GM18526 (cell line): Measurements from ENCODE around the gene TMEM209.

Experiments used
- POLR2A ChIP-seq: IDR thresholded peaks from 3 replicates; pipeline ENCODE4 v1.6.1; 2011; ENCODE audit not compliant: insufficient read length; ENCODE audit errors: extremely low read depth

The TMEM209 gene

DNA sequence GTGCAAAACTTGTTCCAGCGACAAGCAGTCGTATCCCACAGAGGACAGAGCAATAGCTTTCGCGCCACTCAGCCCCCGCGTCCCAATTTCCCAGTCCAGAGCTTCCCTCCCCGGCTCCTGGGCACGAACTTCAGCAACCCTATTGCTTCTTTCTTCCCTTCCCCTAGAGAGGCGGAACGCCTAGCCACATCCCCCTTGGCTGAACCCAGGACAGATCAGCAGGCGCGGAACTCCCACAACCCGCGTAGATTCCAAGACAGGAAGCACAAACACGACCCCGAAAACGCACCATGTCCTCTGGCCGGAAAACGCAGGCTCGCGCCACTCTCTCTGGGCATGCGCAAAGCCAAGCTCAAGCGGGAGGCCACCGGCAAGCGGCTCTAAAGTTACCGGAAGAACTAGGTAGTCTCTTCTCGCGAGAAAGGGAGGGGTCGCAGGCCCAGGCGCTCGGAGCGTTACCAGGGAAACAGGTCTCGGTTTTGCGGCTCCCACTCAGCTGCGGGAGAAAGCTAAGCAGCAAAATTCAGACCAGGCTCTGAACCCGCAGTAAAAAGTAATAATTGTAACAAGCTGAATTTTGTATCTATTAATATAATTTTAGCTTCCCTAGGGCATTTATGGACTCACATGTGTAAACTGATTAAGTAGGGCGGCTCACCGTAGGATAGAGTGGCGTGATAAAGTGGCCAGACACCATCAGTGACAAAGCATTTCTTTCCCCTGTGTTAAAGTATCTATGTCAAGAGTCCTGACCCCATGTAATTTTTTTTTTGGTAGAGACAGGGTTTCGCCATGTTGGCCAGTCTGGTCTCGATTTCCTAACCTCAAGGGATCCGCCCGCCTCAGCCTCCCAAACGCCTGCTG is at the start of gene TMEM209:
TSS of gene TMEM209 (minus strand) at position 323 of the 864 bp plus-strand sequence. CDS start at position 292, 31 bp downstream.
- TF ChIP-seq POLR2A, result peak; percentile 97

- no peak for TF ChIP-seq POLR2A
Observed at GRCh38 chr7:130254555-130254954, 49.3 kb upstream of the TMEM209 start.

DNA sequence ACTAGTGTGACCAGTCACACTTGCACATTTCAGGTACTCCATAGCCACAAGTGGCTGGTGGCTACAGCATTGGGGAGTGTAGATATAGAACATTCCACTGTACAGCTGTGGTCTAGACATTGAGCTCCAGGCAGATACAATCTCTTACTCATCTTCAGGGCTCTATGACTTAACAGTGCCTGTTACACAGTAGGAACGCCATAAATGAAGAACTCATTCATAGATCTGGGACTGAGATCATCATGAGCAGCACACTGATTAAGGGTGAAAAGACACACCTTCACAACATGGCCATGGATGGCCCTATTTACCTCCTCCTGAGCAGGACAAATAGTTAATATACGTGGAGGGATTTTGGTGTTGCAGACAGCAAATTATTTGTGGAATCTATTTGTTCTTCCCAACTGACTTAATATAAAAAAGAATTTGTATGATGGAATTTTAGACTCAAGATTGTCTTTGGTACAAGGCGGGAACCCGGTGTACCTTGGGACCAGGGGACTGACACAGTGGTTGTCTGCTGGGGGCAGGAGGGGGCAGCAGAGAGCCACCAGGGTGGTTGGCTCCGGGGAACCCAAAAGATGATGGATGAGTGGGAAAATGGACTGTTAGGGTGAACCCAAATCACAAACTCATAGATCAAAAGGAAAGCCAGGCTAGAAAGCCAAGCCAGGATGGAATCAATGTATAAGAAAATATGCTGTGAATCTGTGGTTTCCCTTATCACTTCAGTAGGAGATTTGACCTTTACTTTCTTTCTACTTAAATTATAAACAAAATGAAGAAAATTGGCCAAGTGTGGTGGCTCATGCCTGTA is 37.2 kb upstream of the TMEM209 start:
- no peak for TF ChIP-seq POLR2A

DNA sequence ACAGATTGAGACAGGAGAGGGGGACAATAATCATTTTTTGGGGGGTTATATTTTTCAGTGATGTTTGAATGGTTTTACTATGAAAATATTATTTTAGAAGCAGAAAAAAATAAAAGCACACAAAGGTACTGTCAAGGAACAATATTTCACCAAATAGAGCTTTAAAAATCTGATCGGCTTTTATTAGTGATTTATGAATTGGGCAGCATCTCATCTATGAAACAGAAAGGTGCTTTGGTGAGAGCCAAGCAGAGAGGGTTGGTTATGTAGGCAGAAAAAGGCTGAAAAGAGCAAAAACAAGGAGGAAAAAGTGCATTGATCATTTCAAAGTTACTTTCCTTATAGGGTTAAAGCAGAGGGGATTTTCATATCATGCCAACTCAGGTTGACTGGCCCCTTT is 35.0 kb upstream of the TMEM209 start:
- no peak for TF ChIP-seq POLR2A

DNA sequence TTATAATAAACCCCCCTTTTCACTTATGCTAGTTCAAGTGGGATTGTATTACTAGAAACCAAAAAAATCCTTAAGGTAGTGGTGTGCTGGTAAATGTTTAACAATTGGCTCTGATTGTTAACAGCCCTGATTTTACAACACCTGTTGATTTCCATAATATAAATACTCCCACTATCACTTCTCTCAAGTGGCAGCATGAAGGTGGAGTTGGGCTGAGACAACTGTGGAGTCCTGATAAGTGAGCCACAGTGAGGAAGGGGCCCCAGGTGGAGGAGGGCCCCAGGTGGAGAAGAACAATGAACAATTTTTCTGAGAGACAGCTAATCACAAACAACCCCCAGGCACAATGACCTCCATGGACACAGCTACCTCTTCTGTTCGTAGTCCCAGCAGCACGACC is 28.9 kb upstream of the TMEM209 start:
- no peak for TF ChIP-seq POLR2A

GRCh38 chr7:130232209-130232608 is 27.0 kb upstream of the TMEM209 start:
- TF ChIP-seq POLR2A, result no peak

DNA sequence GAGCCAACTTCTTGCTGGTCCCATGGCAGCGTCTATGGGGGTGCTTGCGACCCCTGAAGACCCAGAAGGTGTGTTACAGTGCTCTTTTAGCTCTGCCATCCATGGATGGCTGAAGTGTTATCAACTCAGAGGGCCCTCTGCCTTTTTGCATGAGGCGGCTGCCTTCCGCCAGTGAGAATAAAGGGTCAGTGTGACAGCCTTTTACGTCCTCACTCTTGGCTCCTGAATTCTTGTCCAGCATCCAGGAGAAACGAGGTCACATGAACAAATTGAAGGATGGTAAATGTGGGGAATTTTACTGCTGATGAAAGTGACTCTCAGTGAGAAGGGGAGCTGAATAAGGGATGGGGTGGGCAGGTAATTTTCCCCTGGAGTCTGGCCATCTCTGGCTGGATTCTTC is 26.6 kb upstream of the TMEM209 start:
- no peak for TF ChIP-seq POLR2A

DNA sequence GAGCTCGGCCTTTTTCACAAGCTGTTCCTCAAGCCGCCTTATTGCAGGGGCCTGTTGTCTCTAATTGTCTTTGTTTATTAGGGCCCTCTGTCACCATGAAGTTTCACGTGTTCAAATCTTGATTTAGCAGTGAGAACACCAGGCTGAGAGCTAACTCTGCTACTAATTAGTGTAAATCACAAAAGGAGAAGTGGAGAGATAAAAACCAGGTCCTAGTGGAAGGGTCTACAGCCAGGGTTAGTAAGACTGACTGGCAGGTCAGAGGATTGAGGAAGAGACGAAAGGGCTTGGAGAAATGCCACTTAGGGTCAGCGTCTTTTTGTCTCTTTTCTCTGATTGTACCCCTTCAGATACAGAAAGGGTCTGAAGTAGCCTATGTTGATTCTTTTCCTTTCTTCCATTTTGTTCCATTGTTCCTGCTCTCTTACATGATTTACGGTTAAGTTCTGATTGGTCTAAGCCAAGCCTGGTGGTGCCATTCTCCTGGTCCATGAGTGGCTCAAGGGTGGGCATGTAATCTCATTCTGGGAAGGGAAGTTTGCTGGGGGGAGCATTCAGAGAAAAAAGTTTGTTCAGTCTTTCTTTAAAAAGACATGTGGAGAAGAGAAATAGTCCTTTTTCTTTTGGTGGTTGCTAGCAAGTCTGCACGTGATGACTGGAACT is 23.8 kb upstream of the TMEM209 start:
- TF ChIP-seq POLR2A, result no peak

DNA sequence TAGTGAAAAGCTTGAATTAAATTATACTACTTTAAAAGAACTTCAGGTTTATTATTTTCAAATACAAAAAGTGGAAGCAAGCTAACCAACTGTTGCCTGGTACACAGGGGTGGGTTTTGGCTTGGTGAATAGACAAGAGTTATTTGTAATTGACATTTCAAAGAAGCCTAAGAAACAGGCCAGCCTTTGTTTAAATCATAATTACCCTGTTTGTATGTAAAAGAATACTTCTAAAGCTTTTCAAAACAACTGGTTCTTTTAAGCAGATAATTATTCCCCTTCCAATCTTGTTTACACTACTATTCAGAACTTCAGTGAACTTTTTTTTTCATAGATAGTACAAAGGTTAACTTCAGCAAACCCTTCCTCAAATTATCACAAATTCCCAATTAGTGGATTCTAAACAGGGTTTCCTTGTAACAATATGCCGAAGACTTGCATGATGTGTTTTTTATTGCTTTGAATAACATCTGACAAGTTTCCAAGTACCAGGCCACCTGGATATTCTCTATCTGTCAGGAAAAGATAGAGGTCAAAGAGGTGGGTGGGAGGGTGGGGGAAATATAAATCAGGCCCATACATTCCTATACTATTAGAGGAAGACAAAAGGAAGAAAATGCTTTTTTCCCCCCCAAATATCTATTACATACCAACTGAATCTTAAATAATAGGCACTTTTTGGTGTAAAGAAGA is 22.8 kb upstream of the TMEM209 start:
- no peak for TF ChIP-seq POLR2A

- TF ChIP-seq POLR2A, result no peak
Observed at GRCh38 chr7:130226333-130226732, 21.1 kb upstream of the TMEM209 start.

GRCh38 chr7:130224210-130224609 is 19.0 kb upstream of the TMEM209 start:
- TF ChIP-seq POLR2A, result no peak

GRCh38 chr7:130223646-130224045 is 18.4 kb upstream of the TMEM209 start:
- no peak for TF ChIP-seq POLR2A

DNA sequence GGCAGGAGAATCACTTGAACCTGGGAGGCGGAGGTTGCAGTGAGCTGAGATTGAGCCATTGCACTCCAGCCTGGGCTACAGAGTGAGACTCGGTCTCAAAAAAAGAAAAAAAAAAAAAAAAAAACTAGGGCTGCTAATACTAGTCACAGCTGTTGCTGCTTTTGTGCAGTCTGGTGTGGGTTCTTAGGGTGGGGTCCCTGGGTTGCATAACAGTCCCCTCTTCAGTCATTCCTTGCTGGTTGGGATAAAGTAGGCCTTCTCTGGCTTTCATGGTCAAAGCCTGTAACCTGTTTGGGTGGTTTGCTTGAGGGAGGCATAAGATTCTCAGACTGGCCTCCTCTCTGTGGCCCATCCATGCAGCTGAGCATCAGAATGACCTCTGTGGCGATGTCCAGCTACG is 16.5 kb upstream of the TMEM209 start:
- no peak for TF ChIP-seq POLR2A

- TF ChIP-seq POLR2A, result no peak
Observed at GRCh38 chr7:130219871-130220270, 14.7 kb upstream of the TMEM209 start.
